Measurements from ENCODE around the gene INCENP. TPM values are rescaled to one million over a fixed set of nuclear protein-coding genes. Genes with fewer than 3 reads are reported as not detected.
A peak's percentile ranks its signal among the peaks of the same experiment; 100 is the strongest.
"Not testable (repeated sequence)": the region's sequence is repeated elsewhere in the genome, so short reads cannot be mapped to it uniquely, and the experiment has no call there.

INCENP gene
- polyA plus RNA-seq, 2 of the 4 experiments (the other 2 are of a cell fraction): 29.5 to 55.8 TPM

DNA sequence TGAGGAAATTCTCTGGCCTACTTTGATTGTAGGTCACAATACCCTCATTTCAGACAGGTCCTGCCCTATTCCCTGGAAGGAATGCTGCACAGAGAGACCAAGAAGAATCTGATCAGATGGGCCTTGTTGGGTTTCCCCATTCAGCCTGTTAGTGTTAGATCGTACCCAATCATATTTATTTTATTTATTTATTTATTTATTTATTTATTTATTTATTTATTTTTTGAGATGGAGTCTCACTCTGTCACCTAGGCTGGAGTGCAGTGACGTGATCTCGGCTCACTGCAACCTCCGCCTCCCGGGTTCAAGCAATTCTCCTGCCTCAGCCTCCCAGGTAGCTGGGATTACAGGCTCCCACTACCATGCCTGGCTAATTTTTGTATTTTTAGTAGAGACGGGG, 39.0 kb upstream of the INCENP start:
- H3K4me1 ChIP-seq; DNase-seq (ENCODE audit: low read depth in 1 of 2, low spot score in 1 of 2); H3K27ac ChIP-seq; H3K4me3 ChIP-seq; FAIRE-seq; H3K4me2 ChIP-seq; ATAC-seq: not testable (repeated sequence)
- peak; percentile 61 for TF ChIP-seq ZC3H11A (IDR thresholded peaks at IDR 0.05)
- ChIA-PET CTCF (interaction anchor here (0.7 to 20.3 kb wide), 6 partner anchors 15 to 321 kb away, joined by 3 to 406 read pairs (median 7); no protein-coding TSS in a partner anchor), POLR2A (interaction anchor here (0.7 kb wide), 1 partner anchor 45 kb away, joined by 3 read pairs; no protein-coding TSS in a partner anchor)
- 84% methylated on average over 6 of the region's 6 CpGs for WGBS (ENCODE audit: missing lambda C conversion rate)
- peaks cover 19% of the 10 kb centered on the region for H3K9me3 ChIP-seq

GRCh38 chr11:62087694-62088093, 36.1 kb upstream of the INCENP start:
- TF ChIP-seq, protein P1, sequence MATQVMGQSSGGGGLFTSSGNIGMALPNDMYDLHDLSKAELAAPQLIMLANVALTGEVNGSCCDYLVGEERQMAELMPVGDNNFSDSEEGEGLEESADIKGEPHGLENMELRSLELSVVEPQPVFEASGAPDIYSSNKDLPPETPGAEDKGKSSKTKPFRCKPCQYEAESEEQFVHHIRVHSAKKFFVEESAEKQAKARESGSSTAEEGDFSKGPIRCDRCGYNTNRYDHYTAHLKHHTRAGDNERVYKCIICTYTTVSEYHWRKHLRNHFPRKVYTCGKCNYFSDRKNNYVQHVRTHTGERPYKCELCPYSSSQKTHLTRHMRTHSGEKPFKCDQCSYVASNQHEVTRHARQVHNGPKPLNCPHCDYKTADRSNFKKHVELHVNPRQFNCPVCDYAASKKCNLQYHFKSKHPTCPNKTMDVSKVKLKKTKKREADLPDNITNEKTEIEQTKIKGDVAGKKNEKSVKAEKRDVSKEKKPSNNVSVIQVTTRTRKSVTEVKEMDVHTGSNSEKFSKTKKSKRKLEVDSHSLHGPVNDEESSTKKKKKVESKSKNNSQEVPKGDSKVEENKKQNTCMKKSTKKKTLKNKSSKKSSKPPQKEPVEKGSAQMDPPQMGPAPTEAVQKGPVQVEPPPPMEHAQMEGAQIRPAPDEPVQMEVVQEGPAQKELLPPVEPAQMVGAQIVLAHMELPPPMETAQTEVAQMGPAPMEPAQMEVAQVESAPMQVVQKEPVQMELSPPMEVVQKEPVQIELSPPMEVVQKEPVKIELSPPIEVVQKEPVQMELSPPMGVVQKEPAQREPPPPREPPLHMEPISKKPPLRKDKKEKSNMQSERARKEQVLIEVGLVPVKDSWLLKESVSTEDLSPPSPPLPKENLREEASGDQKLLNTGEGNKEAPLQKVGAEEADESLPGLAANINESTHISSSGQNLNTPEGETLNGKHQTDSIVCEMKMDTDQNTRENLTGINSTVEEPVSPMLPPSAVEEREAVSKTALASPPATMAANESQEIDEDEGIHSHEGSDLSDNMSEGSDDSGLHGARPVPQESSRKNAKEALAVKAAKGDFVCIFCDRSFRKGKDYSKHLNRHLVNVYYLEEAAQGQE (IDR thresholded peaks at IDR 0.05): no peak
- TF ChIP-seq MAFK (IDR thresholded peaks at IDR 0.05; ENCODE audit: partially characterized antibody) (peak; percentile 22), RARB (CRISPR knock-in tag; IDR thresholded peaks at IDR 0.05) (no peak)
- H3K27ac ChIP-seq: no peak overlapping the region
- WGBS (ENCODE audit: missing lambda C conversion rate): 93% methylated on average over 1 of the region's 1 CpG
- FAIRE-seq (no peak), ATAC-seq (no peak), DNase-seq (ENCODE audit: low read depth in 1 of 2, low spot score in 1 of 2) (no peak)
- CTCF ChIA-PET: interaction anchor here (1.0 to 20.3 kb wide), 6 partner anchors 20 to 340 kb away, joined by 3 to 406 read pairs (median 4); no protein-coding TSS in a partner anchor
- no peaks in the 10 kb centered on the region for H3K4me1 ChIP-seq
- no peak overlapping the region for H3K4me2 ChIP-seq
- POLR2A ChIA-PET: no interaction called here
- no peak overlapping the region for H3K4me3 ChIP-seq
- peaks cover 30% of the 10 kb centered on the region for H3K9me3 ChIP-seq

DNA sequence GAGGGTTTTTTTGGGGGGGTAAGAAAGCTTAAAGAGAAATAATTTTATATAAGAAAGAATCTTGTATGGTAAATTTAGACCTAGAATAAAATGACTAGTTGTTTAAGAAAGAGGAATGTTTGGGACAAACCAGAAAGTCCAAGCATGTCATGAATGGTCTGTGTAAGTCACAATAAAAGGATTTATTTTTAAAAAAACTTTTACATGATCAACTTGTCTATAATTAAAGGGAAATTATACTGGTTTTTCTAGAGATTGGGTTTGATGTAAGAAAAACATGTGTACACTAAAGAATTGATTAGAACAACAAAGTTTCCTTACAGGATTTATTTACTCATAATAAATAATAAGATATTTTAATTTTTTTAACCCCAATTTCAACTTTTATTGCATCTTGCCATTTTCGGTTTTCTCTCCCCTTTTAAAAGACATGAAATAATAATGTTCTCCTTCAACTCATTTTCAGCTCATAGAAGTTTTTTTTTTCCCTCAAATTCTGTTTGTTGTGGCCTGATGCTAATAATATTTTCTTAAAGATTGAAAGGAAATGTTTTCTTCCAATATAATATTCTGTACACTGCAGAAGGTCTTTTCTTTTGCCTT, 35.4 kb upstream of the INCENP start:
- FAIRE-seq: no peak
- H3K27ac ChIP-seq: no peak overlapping the region
- peaks cover 30% of the 10 kb centered on the region for H3K9me3 ChIP-seq
- H3K4me3 ChIP-seq: no peak overlapping the region
- H3K4me2 ChIP-seq: no peak overlapping the region
- ATAC-seq: no peak
- WGBS (ENCODE audit: missing lambda C conversion rate): 2% methylated on average over 1 of the region's 1 CpG
- TF ChIP-seq RFX5 (IDR thresholded peaks at IDR 0.05): no peak
- TF ChIP-seq HOXB5 (CRISPR knock-in tag; IDR thresholded peaks at IDR 0.05): no peak
- no peak for TF ChIP-seq EP300 (IDR thresholded peaks at IDR 0.05)
- TF ChIP-seq ZFP36 (IDR thresholded peaks at IDR 0.05; ENCODE audit: borderline replicate concordance, partially characterized antibody): peak; percentile 96
- no peak for TF ChIP-seq BHLHE40 (IDR thresholded peaks at IDR 0.05; ENCODE audit: low read depth, low read length)
- TF ChIP-seq EHF (CRISPR knock-in tag; IDR thresholded peaks at IDR 0.05): no peak
- H3K4me1 ChIP-seq: no peaks in the 10 kb centered on the region
- DNase-seq (ENCODE audit: low read depth in 1 of 2, low spot score in 1 of 2): peak in 1 of 2 experiments; percentile 28
- CTCF ChIA-PET: interaction anchor here (1.1 to 20.3 kb wide), 4 partner anchors 131 to 341 kb away, joined by 3 to 406 read pairs (median 4); no protein-coding TSS in a partner anchor
- POLR2A ChIA-PET: no interaction called here

GRCh38 chr11:62103141-62103540, 20.7 kb upstream of the INCENP start:
- Histone ChIP-seq H3K4me1 (peaks cover 5% of the 10 kb centered on the region; the same call in 1 of the 3 replicates), H3K9me3 (no peaks in the 10 kb centered on the region), H3K27ac (no peak overlapping the region), H3K4me3 (no peak overlapping the region), H3K4me2 (no peak overlapping the region)
- FAIRE-seq: no peak
- POLR2A ChIA-PET: no interaction called here
- no peak for ATAC-seq
- DNase-seq (ENCODE audit: low read depth in 1 of 2, low spot score in 1 of 2): no peak
- CTCF ChIA-PET: interaction anchor here (1.0 to 8.9 kb wide), 7 partner anchors 13 to 315 kb away, joined by 3 to 215 read pairs (median 5); no protein-coding TSS in a partner anchor
- TF ChIP-seq HDAC2 (IDR thresholded peaks at IDR 0.05) (no peak), NFE2L2 (conservative IDR thresholded peaks at IDR 0.05; ENCODE audit: low read length) (no peak), ZFP36 (IDR thresholded peaks at IDR 0.05; ENCODE audit: borderline replicate concordance, partially characterized antibody) (no peak), PHF8 (IDR thresholded peaks at IDR 0.05; ENCODE audit: borderline replicate concordance, low read depth) (no peak), BHLHE40 (IDR thresholded peaks at IDR 0.05; ENCODE audit: low read depth, low read length) (no peak), RFX5 (IDR thresholded peaks at IDR 0.05) (no peak), JUN (IDR thresholded peaks at IDR 0.05) (no peak), SMC3 (IDR thresholded peaks at IDR 0.05) (no peak), NPAS2 (CRISPR knock-in tag; IDR thresholded peaks at IDR 0.05; ENCODE audit: borderline replicate concordance) (no peak), BCL3 (IDR thresholded peaks at IDR 0.05) (no peak), ZSCAN20 (CRISPR knock-in tag; IDR thresholded peaks at IDR 0.05) (no peak), ATOH8 (CRISPR knock-in tag; IDR thresholded peaks at IDR 0.05; ENCODE audit: low read depth) (no peak), FOSL2 (IDR thresholded peaks at IDR 0.05) (no peak), FOSL2 (CRISPR knock-in tag; IDR thresholded peaks at IDR 0.05) (no peak), RARB (CRISPR knock-in tag; IDR thresholded peaks at IDR 0.05) (no peak), SREBF2 (IDR thresholded peaks at IDR 0.05) (no peak), EP300 (IDR thresholded peaks at IDR 0.05) (no peak)
- TF ChIP-seq, protein P2, sequence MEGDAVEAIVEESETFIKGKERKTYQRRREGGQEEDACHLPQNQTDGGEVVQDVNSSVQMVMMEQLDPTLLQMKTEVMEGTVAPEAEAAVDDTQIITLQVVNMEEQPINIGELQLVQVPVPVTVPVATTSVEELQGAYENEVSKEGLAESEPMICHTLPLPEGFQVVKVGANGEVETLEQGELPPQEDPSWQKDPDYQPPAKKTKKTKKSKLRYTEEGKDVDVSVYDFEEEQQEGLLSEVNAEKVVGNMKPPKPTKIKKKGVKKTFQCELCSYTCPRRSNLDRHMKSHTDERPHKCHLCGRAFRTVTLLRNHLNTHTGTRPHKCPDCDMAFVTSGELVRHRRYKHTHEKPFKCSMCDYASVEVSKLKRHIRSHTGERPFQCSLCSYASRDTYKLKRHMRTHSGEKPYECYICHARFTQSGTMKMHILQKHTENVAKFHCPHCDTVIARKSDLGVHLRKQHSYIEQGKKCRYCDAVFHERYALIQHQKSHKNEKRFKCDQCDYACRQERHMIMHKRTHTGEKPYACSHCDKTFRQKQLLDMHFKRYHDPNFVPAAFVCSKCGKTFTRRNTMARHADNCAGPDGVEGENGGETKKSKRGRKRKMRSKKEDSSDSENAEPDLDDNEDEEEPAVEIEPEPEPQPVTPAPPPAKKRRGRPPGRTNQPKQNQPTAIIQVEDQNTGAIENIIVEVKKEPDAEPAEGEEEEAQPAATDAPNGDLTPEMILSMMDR (IDR thresholded peaks at IDR 0.05): no peak
